ENCODE data around the gene LCOR. TPM values are rescaled to one million over a fixed set of nuclear protein-coding genes. Genes with fewer than 3 reads are reported as not detected.
A peak's percentile ranks its signal among the peaks of the same experiment; 100 is the strongest.
"Not testable (repeated sequence)": the region's sequence is repeated elsewhere in the genome, so short reads cannot be mapped to it uniquely, and the experiment has no call there.

The LCOR gene
- total RNA-seq, 1 donor, result 87.7 TPM

GRCh38 chr10:97024168-97025073 lies 192.3 kb downstream of the LCOR start:
- Histone ChIP-seq H3K27me3 (ENCODE audit: insufficient read depth, low read length) (no peaks in the 10 kb centered on the region), H3K9me3 (ENCODE audit: low read depth, low read length) (no peaks in the 10 kb centered on the region), H3K4me1 (ENCODE audit: insufficient read depth, low read length) (no peaks in the 10 kb centered on the region), H3K4me3 (ENCODE audit: low read length) (no peak overlapping the region)

- Histone ChIP-seq H3K27me3 (ENCODE audit: insufficient read depth, low read length) (no peaks in the 10 kb centered on the region), H3K4me3 (ENCODE audit: low read length) (no peak overlapping the region), H3K4me1 (ENCODE audit: insufficient read depth, low read length) (no peaks in the 10 kb centered on the region), H3K9me3 (ENCODE audit: low read depth, low read length) (no peaks in the 10 kb centered on the region)
These were observed 193.6 kb downstream of the LCOR start for GRCh38 chr10:97025613-97026242.

GRCh38 chr10:97028126-97028831 lies 196.2 kb downstream of the LCOR start:
- H3K9me3 ChIP-seq (ENCODE audit: low read depth, low read length), result no peaks in the 10 kb centered on the region
- H3K27me3 ChIP-seq (ENCODE audit: insufficient read depth, low read length), result no peaks in the 10 kb centered on the region
- H3K4me3 ChIP-seq (ENCODE audit: low read length), result no peak overlapping the region
- H3K4me1 ChIP-seq (ENCODE audit: insufficient read depth, low read length), result no peaks in the 10 kb centered on the region

- Histone ChIP-seq H3K27me3 (ENCODE audit: insufficient read depth, low read length) (no peaks in the 10 kb centered on the region), H3K4me1 (ENCODE audit: insufficient read depth, low read length) (no peaks in the 10 kb centered on the region), H3K4me3 (ENCODE audit: low read length) (no peak overlapping the region), H3K9me3 (ENCODE audit: low read depth, low read length) (no peaks in the 10 kb centered on the region)
These were observed 196.7 kb downstream of the LCOR start for GRCh38 chr10:97028832-97029178.

- Histone ChIP-seq H3K27me3 (ENCODE audit: insufficient read depth, low read length) (no peaks in the 10 kb centered on the region), H3K9me3 (ENCODE audit: low read depth, low read length) (no peaks in the 10 kb centered on the region), H3K4me1 (ENCODE audit: insufficient read depth, low read length) (no peaks in the 10 kb centered on the region), H3K4me3 (ENCODE audit: low read length) (no peak overlapping the region)
These were observed 197.2 kb downstream of the LCOR start for GRCh38 chr10:97029271-97029670.

- no peaks in the 10 kb centered on the region for H3K9me3 ChIP-seq (ENCODE audit: low read depth, low read length)
- H3K27me3 ChIP-seq (ENCODE audit: insufficient read depth, low read length), result no peaks in the 10 kb centered on the region
- H3K4me1 ChIP-seq (ENCODE audit: insufficient read depth, low read length), result no peaks in the 10 kb centered on the region
- H3K4me3 ChIP-seq (ENCODE audit: low read length), result no peak overlapping the region
These were observed 198.8 kb downstream of the LCOR start for GRCh38 chr10:97030894-97031293.

GRCh38 chr10:97031459-97031858 lies 199.4 kb downstream of the LCOR start:
- H3K27me3 ChIP-seq (ENCODE audit: insufficient read depth, low read length), result no peaks in the 10 kb centered on the region
- no peaks in the 10 kb centered on the region for H3K4me1 ChIP-seq (ENCODE audit: insufficient read depth, low read length)
- no peak overlapping the region for H3K4me3 ChIP-seq (ENCODE audit: low read length)
- H3K9me3 ChIP-seq (ENCODE audit: low read depth, low read length), result no peaks in the 10 kb centered on the region

- H3K27me3 ChIP-seq (ENCODE audit: insufficient read depth, low read length), result no peaks in the 10 kb centered on the region
- no peaks in the 10 kb centered on the region for H3K4me1 ChIP-seq (ENCODE audit: insufficient read depth, low read length)
- no peak overlapping the region for H3K4me3 ChIP-seq (ENCODE audit: low read length)
- no peaks in the 10 kb centered on the region for H3K9me3 ChIP-seq (ENCODE audit: low read depth, low read length)
These were observed 200.5 kb downstream of the LCOR start for GRCh38 chr10:97032624-97033023.

- not testable (repeated sequence) for H3K9me3 ChIP-seq (ENCODE audit: low read depth, low read length); H3K4me1 ChIP-seq (ENCODE audit: insufficient read depth, low read length)
These were observed 201.7 kb downstream of the LCOR start for GRCh38 chr10:97033841-97034240.

GRCh38 chr10:97034301-97034700 lies 202.2 kb downstream of the LCOR start:
- Histone ChIP-seq H3K4me3 (ENCODE audit: low read length) (no peak overlapping the region), H3K27me3 (ENCODE audit: insufficient read depth, low read length) (no peaks in the 10 kb centered on the region), H3K9me3 (ENCODE audit: low read depth, low read length) (no peaks in the 10 kb centered on the region), H3K4me1 (ENCODE audit: insufficient read depth, low read length) (peaks cover 4% of the 10 kb centered on the region)

More at GRCh38 chr10:97033841-97034240, 201.7 kb downstream of the LCOR start:
- H3K27me3 ChIP-seq (ENCODE audit: insufficient read depth, low read length); H3K4me3 ChIP-seq (ENCODE audit: low read length): not testable (repeated sequence)

- Histone ChIP-seq H3K4me1 (ENCODE audit: insufficient read depth, low read length) (peaks cover 4% of the 10 kb centered on the region), H3K27me3 (ENCODE audit: insufficient read depth, low read length) (no peaks in the 10 kb centered on the region), H3K4me3 (ENCODE audit: low read length) (no peak overlapping the region), H3K9me3 (ENCODE audit: low read depth, low read length) (no peaks in the 10 kb centered on the region)
These were observed 203.1 kb downstream of the LCOR start for GRCh38 chr10:97034958-97035769.

- Histone ChIP-seq H3K4me1 (ENCODE audit: insufficient read depth, low read length) (peaks cover 4% of the 10 kb centered on the region), H3K9me3 (ENCODE audit: low read depth, low read length) (no peaks in the 10 kb centered on the region), H3K4me3 (ENCODE audit: low read length) (peak overlapping the region; percentile 31), H3K27me3 (ENCODE audit: insufficient read depth, low read length) (no peaks in the 10 kb centered on the region)
These were observed 205.6 kb downstream of the LCOR start for GRCh38 chr10:97037365-97038361.

GRCh38 chr10:97038688-97039087 lies 206.6 kb downstream of the LCOR start:
- Histone ChIP-seq H3K27me3 (ENCODE audit: insufficient read depth, low read length) (no peaks in the 10 kb centered on the region), H3K4me1 (ENCODE audit: insufficient read depth, low read length) (peaks cover 4% of the 10 kb centered on the region), H3K4me3 (ENCODE audit: low read length) (no peak overlapping the region), H3K9me3 (ENCODE audit: low read depth, low read length) (no peaks in the 10 kb centered on the region)
